Fibroblast of lung (primary cell): Measurements from ENCODE around the gene FBXL14. TPM values are rescaled to one million over a fixed set of nuclear protein-coding genes. Genes with fewer than 3 reads are reported as not detected.

Experiments used
- DNase-seq, 2 donors: peaks; one replicate each; pipeline versions ENCODE4 v3.0.0 to v3.0.0-alpha.2; 2010; ENCODE audit warnings: low read depth in 2 of 2
- H2AFZ ChIP-seq: 2 replicates; pipeline ENCODE4 v1.5.1; 2012; ENCODE audit warnings: low read length, control low read depth, inconsistent platforms
- H3K27ac ChIP-seq: 2 replicates; pipeline ENCODE4 v1.5.1; 2011; ENCODE audit warnings: low read length, control low read depth; ENCODE audit not compliant: insufficient read depth
- H3K27me3 ChIP-seq: 2 replicates; pipeline ENCODE4 v1.5.1; 2011; ENCODE audit warnings: mild to moderate bottlenecking, low read length; ENCODE audit not compliant: control insufficient read depth, insufficient read depth
- H3K36me3 ChIP-seq: 2 replicates; pipeline ENCODE4 v1.5.1; 2011; ENCODE audit warnings: low read length; ENCODE audit not compliant: control insufficient read depth, insufficient read depth
- H3K4me1 ChIP-seq: 2 replicates; pipeline ENCODE4 v1.5.1; 2011; ENCODE audit warnings: low read length; ENCODE audit not compliant: control insufficient read depth, insufficient read depth; ENCODE audit errors: extremely low read depth
- H3K4me2 ChIP-seq: 2 replicates; pipeline ENCODE4 v1.5.1; 2011; ENCODE audit warnings: low read length, control low read depth; ENCODE audit not compliant: insufficient read depth; ENCODE audit errors: extremely low read depth
- H3K4me3 ChIP-seq, 4 experiments: fragments of 200-600 bp in 1 of 4; sonication (generic) in 1 of 4; replicated peaks in 1 of 4; 2 replicates each; pipeline ENCODE4 v1.5.1; 2011 to 2016; ENCODE audit warnings: low read length in 4 of 4, low read depth in 3 of 4, mild to moderate bottlenecking in 3 of 4, control low read depth in 2 of 4, inconsistent platforms in 1 of 4, mixed read lengths in 1 of 4; ENCODE audit not compliant: insufficient read depth in 1 of 4; ENCODE audit errors: control extremely low read depth in 1 of 4
- H3K79me2 ChIP-seq: 2 replicates; pipeline ENCODE4 v1.5.1; 2012; ENCODE audit warnings: mild to moderate bottlenecking, low read length, inconsistent platforms; ENCODE audit not compliant: control insufficient read depth, insufficient read depth
- H3K9ac ChIP-seq: 2 replicates; pipeline ENCODE4 v1.5.1; 2011; ENCODE audit warnings: mild to moderate bottlenecking, low read length, control low read depth; ENCODE audit not compliant: insufficient read depth
- H3K9me3 ChIP-seq: 2 replicates; pipeline ENCODE4 v1.5.1; 2012; ENCODE audit warnings: low read depth, low read length; ENCODE audit not compliant: control insufficient read depth, insufficient read depth
- H4K20me1 ChIP-seq: 2 replicates; pipeline ENCODE4 v1.5.1; 2011; ENCODE audit warnings: low read length; ENCODE audit not compliant: control insufficient read depth, insufficient read depth; ENCODE audit errors: extremely low read depth
- EZH2 ChIP-seq: IDR thresholded peaks from 2 replicates; pipeline ENCODE4 v1.5.1; 2012; ENCODE audit warnings: low read length, control low read depth, mild to moderate bottlenecking; ENCODE audit errors: missing control alignments
- polyA plus RNA-seq, 2 donors: library from polyadenylated mRNA; depleted of rRNA in 1 of 2; stranded (reverse) in 1 of 2; unstranded in 1 of 2; fragments of >200 nt; gene quantifications; 2 replicates each; pipeline ENCODE4 v1.2.1, GENCODE V29; 2011 to 2012; ENCODE audit warnings: missing spikeins in 1 of 2
- total RNA-seq: library from RNA; depleted of rRNA; stranded (reverse); fragments of >200 nt; gene quantifications from 2 replicates; pipeline ENCODE4 v1.2.1, GENCODE V29; 2014
- TF ChIP-seq, protein P1 (sequence below), 2 donors: IDR thresholded peaks in 1 of 2; conservative IDR thresholded peaks in 1 of 2; 1 replicate in 1 of 2; 2 replicates in 1 of 2; pipeline ENCODE4 v1.5.1; 2011 to 2012; ENCODE audit warnings: low read length in 2 of 2, control low read depth in 1 of 2, inconsistent platforms in 1 of 2, low read depth in 1 of 2, mild to moderate bottlenecking in 1 of 2

Gene FBXL14
- total and polyA plus RNA-seq, 2 donors (not counting 1 experiment from before 2014, with no cell fraction given): 2.6 to 6.4 TPM

DNA sequence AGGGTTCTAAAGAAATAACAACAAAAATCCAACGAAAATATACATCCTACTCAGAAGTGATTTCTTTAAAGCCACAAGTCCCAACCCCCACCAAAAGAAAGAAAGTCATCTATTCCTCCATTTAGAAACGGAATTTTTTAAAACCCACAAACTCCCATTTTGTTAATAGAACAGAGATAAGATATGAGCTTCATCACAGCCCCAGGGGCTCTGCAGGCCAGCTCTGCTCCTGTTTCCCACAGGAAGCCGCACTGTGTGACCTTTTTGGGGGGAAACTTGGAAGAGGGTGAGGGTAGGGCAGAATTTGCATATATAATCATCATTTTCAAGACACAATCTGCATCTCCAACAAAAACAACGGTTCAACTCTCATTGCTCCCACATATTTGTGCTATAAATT is 2.8 kb downstream of the FBXL14 start:
- H3K27ac ChIP-seq: no peak overlapping the region
- H3K4me2 ChIP-seq: peak overlapping the region; percentile 98
- no peaks in the 10 kb centered on the region for H3K9me3 ChIP-seq
- H3K36me3 ChIP-seq: peaks cover 2% of the 10 kb centered on the region
- DNase-seq: peak in 1 of 2 donors; percentile 58
- no peaks in the 10 kb centered on the region for H3K27me3 ChIP-seq
- H3K9ac ChIP-seq: peak overlapping the region; percentile 26
- H4K20me1 ChIP-seq: peaks cover 2% of the 10 kb centered on the region
- no peak overlapping the region for H2AFZ ChIP-seq
- no peak for TF ChIP-seq EZH2
- TF ChIP-seq, protein P1, sequence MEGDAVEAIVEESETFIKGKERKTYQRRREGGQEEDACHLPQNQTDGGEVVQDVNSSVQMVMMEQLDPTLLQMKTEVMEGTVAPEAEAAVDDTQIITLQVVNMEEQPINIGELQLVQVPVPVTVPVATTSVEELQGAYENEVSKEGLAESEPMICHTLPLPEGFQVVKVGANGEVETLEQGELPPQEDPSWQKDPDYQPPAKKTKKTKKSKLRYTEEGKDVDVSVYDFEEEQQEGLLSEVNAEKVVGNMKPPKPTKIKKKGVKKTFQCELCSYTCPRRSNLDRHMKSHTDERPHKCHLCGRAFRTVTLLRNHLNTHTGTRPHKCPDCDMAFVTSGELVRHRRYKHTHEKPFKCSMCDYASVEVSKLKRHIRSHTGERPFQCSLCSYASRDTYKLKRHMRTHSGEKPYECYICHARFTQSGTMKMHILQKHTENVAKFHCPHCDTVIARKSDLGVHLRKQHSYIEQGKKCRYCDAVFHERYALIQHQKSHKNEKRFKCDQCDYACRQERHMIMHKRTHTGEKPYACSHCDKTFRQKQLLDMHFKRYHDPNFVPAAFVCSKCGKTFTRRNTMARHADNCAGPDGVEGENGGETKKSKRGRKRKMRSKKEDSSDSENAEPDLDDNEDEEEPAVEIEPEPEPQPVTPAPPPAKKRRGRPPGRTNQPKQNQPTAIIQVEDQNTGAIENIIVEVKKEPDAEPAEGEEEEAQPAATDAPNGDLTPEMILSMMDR (conservative IDR thresholded peaks at IDR 0.05 in 1 of 2, IDR thresholded peaks at IDR 0.05 in 1 of 2; ENCODE audit: low read depth in 1 of 2, low read length in 2 of 2): no peak
- H3K79me2 ChIP-seq: peaks cover 78% of the 10 kb centered on the region
- H3K4me1 ChIP-seq: peaks cover 21% of the 10 kb centered on the region
- peak overlapping the region; percentile 16 to 76 (median 57) for H3K4me3 ChIP-seq

DNA sequence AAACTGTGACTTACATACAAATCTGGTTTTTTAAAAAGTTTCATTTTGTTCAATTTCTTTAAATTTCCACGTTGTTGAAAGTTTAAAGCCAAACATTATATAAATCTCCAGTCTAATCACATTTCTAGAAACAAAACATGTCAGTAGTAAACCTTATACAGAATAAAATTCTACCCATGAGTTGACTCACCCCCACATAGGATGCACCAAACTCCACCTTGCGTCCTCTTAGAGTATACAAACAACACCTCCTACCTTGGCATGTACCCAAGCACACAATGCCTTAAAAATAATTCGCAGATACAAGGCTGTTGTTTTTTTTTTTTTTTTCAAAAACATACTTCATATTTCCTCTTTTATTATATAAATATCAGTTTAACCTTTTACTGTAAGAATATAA is 3.3 kb downstream of the FBXL14 start:
- Histone ChIP-seq H2AFZ (no peak overlapping the region), H3K4me2 (peak overlapping the region; percentile 98), H3K4me3 (peak overlapping the region; percentile 16 to 76 (median 57)), H3K27ac (no peak overlapping the region), H3K27me3 (no peaks in the 10 kb centered on the region), H3K9me3 (no peaks in the 10 kb centered on the region), H3K36me3 (peaks cover 2% of the 10 kb centered on the region), H3K4me1 (peaks cover 21% of the 10 kb centered on the region), H3K79me2 (peaks cover 78% of the 10 kb centered on the region), H4K20me1 (peaks cover 2% of the 10 kb centered on the region), H3K9ac (no peak overlapping the region)
- peak in 1 of 2 donors; percentile 45 for DNase-seq
- TF ChIP-seq EZH2: no peak

DNA sequence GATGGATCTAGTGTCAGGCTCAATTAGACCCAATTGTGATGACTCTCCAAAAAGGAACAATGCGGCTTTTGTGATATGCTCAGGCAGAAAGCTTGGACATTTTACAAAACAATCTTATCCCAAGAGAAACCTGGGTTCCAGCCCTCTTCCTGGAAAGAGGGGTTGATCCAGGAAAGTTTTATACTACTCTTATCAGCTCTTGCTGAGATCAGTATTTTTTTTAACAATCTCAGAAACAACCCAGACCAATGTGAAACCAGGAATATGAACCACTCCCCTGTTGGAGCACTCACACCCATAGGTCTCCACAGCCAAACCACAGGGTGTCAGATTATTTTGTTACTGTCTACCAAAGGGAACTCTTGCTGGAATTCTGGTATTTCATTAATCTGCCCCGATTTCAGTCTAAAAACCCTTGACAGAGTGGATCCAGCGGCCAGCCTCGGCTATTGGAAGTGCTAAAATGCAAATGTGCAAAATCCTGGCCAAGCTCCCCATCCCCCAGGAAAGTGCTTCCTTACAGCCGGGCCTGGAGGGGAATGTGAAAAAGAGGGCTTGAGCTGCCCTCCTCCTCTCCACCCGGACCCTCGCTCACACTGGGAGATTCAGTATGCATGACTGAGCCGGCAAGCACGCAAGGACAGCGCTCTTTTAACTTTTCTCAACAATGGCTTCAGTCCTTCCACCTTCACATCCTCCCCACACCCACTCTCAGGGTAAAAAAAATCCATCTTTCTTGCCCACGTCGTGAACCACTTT is 4.0 kb downstream of the FBXL14 start:
- no peak overlapping the region for H3K27ac ChIP-seq
- peak; percentile 78 to 90 for DNase-seq
- peaks cover 78% of the 10 kb centered on the region for H3K79me2 ChIP-seq
- no peak overlapping the region for H2AFZ ChIP-seq
- H3K4me3 ChIP-seq: peak overlapping the region; percentile 16 to 76 (median 57)
- H3K9ac ChIP-seq: no peak overlapping the region
- peaks cover 2% of the 10 kb centered on the region for H4K20me1 ChIP-seq
- H3K9me3 ChIP-seq: no peaks in the 10 kb centered on the region
- peaks cover 19% of the 10 kb centered on the region for H3K4me1 ChIP-seq
- no peaks in the 10 kb centered on the region for H3K27me3 ChIP-seq
- peaks cover 2% of the 10 kb centered on the region for H3K36me3 ChIP-seq
- peak overlapping the region; percentile 98 for H3K4me2 ChIP-seq
- TF ChIP-seq, protein P1 (conservative IDR thresholded peaks at IDR 0.05 in 1 of 2, IDR thresholded peaks at IDR 0.05 in 1 of 2; ENCODE audit: low read depth in 1 of 2, low read length in 2 of 2): no peak
- TF ChIP-seq EZH2: no peak
